WTC11 (cell line): ENCODE results near the gene ATL1. TPM values are rescaled to one million over a fixed set of nuclear protein-coding genes. Genes with fewer than 3 reads are reported as not detected.

Experiments used
- ATAC-seq: fragments of 200-7000 bp; cut with Tn5 transposase; 2 replicates; pipeline ENCODE4 v1.10.0; 2021; ENCODE audit warnings: mild to moderate bottlenecking, moderate library complexity
- CTCF ChIA-PET: fragments of 300-600 bp; sonication (Branson Sonifier 250); formaldehyde crosslinking; loops from one replicate; lab custom pipeline; 2021; ENCODE audit warnings: antibody characterized with exemption; lab: Charles Lee
- POLR2A ChIA-PET: fragments of 350-600 bp; sonication (Branson Sonifier 250); formaldehyde crosslinking; loops from one replicate; lab custom pipeline; 2021; ENCODE audit warnings: antibody characterized with exemption; lab: Charles Lee
- DNase-seq: peaks from one replicate; pipeline ENCODE4 v3.0.0; 2021; ENCODE audit warnings: low spot score
- H3K27ac Mint-ChIP-seq: 2 replicates; pipeline ENCODE4 v1.8.0; 2021; ENCODE audit warnings: mixed read lengths
- H3K27me3 Mint-ChIP-seq: 2 replicates; pipeline ENCODE4 v1.8.0; 2021; ENCODE audit warnings: low read depth, mild to moderate bottlenecking, moderate library complexity, mixed read lengths
- H3K36me3 Mint-ChIP-seq: 2 replicates; pipeline ENCODE4 v1.8.0; 2021; ENCODE audit warnings: mixed read lengths
- H3K4me1 Mint-ChIP-seq: 2 replicates; pipeline ENCODE4 v1.8.0; 2022; ENCODE audit warnings: mixed read lengths
- H3K4me3 Mint-ChIP-seq: 2 replicates; pipeline ENCODE4 v1.8.0; 2021; ENCODE audit warnings: mild to moderate bottlenecking, moderate library complexity, mixed read lengths
- H3K9me3 Mint-ChIP-seq: 2 replicates; pipeline ENCODE4 v1.8.0; 2021; ENCODE audit warnings: mixed read lengths
- ATF2 ChIP-seq: sonication (generic); formaldehyde crosslinking; IDR thresholded peaks from 2 replicates; pipeline ENCODE4 v1.8.1; 2022; ENCODE audit warnings: low read depth, missing genetic modification reagents, borderline replicate concordance
- CTCF ChIP-seq: fragments of 200-600 bp; IDR thresholded peaks from 2 replicates; pipeline ENCODE4 v1.8.0; 2022; ENCODE audit warnings: antibody characterized with exemption
- E2F5 ChIP-seq: sonication (generic); formaldehyde crosslinking; IDR thresholded peaks from 2 replicates; pipeline ENCODE4 v1.8.1; 2022; ENCODE audit warnings: mild to moderate bottlenecking, moderate library complexity, missing genetic modification reagents
- ELF4 ChIP-seq: sonication (generic); formaldehyde crosslinking; IDR thresholded peaks from 2 replicates; pipeline ENCODE4 v1.8.1; 2022; ENCODE audit warnings: low read depth, mild to moderate bottlenecking, moderate library complexity, missing genetic modification reagents
- ESRRA ChIP-seq: sonication (generic); formaldehyde crosslinking; IDR thresholded peaks from 2 replicates; pipeline ENCODE4 v1.8.1; 2022; ENCODE audit warnings: mild to moderate bottlenecking, missing genetic modification reagents, borderline replicate concordance
- GTF2I ChIP-seq: fragments of 250-450 bp; sonication (Bioruptor Pico); conservative IDR thresholded peaks from 2 replicates; pipeline ENCODE4 v1.4.0; 2021; ENCODE audit warnings: mild to moderate bottlenecking
- NFE2L1 ChIP-seq: sonication (generic); formaldehyde crosslinking; IDR thresholded peaks from 2 replicates; pipeline ENCODE4 v1.8.1; 2023; ENCODE audit warnings: missing genetic modification reagents
- NFYB ChIP-seq: sonication (generic); formaldehyde crosslinking; conservative IDR thresholded peaks from 2 replicates; pipeline ENCODE4 v1.8.0; 2022; ENCODE audit warnings: low read depth, missing genetic modification reagents
- NR1H2 ChIP-seq: sonication (generic); formaldehyde crosslinking; IDR thresholded peaks from 2 replicates; pipeline ENCODE4 v1.9.0; 2021; ENCODE audit warnings: mild to moderate bottlenecking, moderate library complexity, missing genetic modification reagents
- PREB ChIP-seq: sonication (generic); formaldehyde crosslinking; IDR thresholded peaks from 2 replicates; pipeline ENCODE4 v1.8.1; 2022; ENCODE audit warnings: mild to moderate bottlenecking, missing genetic modification reagents, moderate library complexity, borderline replicate concordance
- PRRX2 ChIP-seq: fragments of 250-450 bp; sonication (Bioruptor Pico); IDR thresholded peaks from 2 replicates; pipeline ENCODE4 v1.8.0; 2021; ENCODE audit warnings: mild to moderate bottlenecking
- RELA ChIP-seq: sonication (generic); formaldehyde crosslinking; IDR thresholded peaks from 2 replicates; pipeline ENCODE4 v1.8.1; 2022; ENCODE audit warnings: missing genetic modification reagents, mild to moderate bottlenecking, borderline replicate concordance
- SOX15 ChIP-seq: fragments of 250-450 bp; sonication (Bioruptor Pico); IDR thresholded peaks from 2 replicates; pipeline ENCODE4 v1.9.0; 2021; ENCODE audit warnings: mild to moderate bottlenecking
- SP1 ChIP-seq: sonication (generic); formaldehyde crosslinking; conservative IDR thresholded peaks from 2 replicates; pipeline ENCODE4 v1.8.1; 2022; ENCODE audit warnings: missing genetic modification reagents
- TP53 ChIP-seq: sonication (generic); formaldehyde crosslinking; IDR thresholded peaks from 2 replicates; pipeline ENCODE4 v1.8.1; 2023; ENCODE audit warnings: mild to moderate bottlenecking, missing genetic modification reagents
- ZMAT4 ChIP-seq: fragments of 250-450 bp; sonication (Bioruptor Pico); IDR thresholded peaks from 2 replicates; pipeline ENCODE4 v1.9.0; 2021; ENCODE audit warnings: mild to moderate bottlenecking
- ZNF317 ChIP-seq: sonication (generic); formaldehyde crosslinking; IDR thresholded peaks from 2 replicates; pipeline ENCODE4 v1.8.1; 2023; ENCODE audit warnings: low read depth, mild to moderate bottlenecking, moderate library complexity, missing genetic modification reagents, borderline replicate concordance
- ZNF416 ChIP-seq: fragments of 250-450 bp; sonication (Bioruptor Pico); IDR thresholded peaks from 2 replicates; pipeline ENCODE4 v1.9.0; 2021; ENCODE audit warnings: mild to moderate bottlenecking, inconsistent platforms
- ZNF512 ChIP-seq: sonication (generic); formaldehyde crosslinking; IDR thresholded peaks from 2 replicates; pipeline ENCODE4 v1.8.1; 2022; ENCODE audit warnings: missing genetic modification reagents, borderline replicate concordance
- total RNA-seq: library from RNA; stranded (reverse); gene quantifications from 3 replicates; pipeline ENCODE4 v1.2.3, GENCODE V29; 2021
- TF ChIP-seq, protein P1 (sequence below): sonication (generic); formaldehyde crosslinking; IDR thresholded peaks from 2 replicates; pipeline ENCODE4 v1.8.1; 2023; ENCODE audit warnings: mild to moderate bottlenecking, missing genetic modification reagents, moderate library complexity
- TF ChIP-seq, protein P2 (sequence below): fragments of 250-450 bp; sonication (Bioruptor Pico); IDR thresholded peaks from 2 replicates; pipeline ENCODE4 v1.9.0; 2021; ENCODE audit warnings: moderate library complexity, mild to moderate bottlenecking, inconsistent platforms, borderline replicate concordance
- TF ChIP-seq, protein P3 (sequence below): fragments of 250-450 bp; sonication (Bioruptor Pico); IDR thresholded peaks from 2 replicates; pipeline ENCODE4 v1.9.0; 2021; ENCODE audit warnings: mild to moderate bottlenecking
- TF ChIP-seq, protein P4 (sequence below): fragments of 250-450 bp; sonication (Bioruptor Pico); IDR thresholded peaks from 2 replicates; pipeline ENCODE4 v1.8.0; 2021; ENCODE audit warnings: mild to moderate bottlenecking

Gene ATL1
- total RNA-seq, 1 experiment from 2014 or later: 3.7 TPM

- TF ChIP-seq ATF2 (CRISPR knock-in tag) (no peak), ZNF416 (CRISPR knock-in tag) (no peak), SP1 (no peak), ZNF512 (CRISPR knock-in tag) (no peak)
These were observed 89.7 kb downstream of the ATL1 start (continued) for GRCh38 chr14:50649691-50650090.

GRCh38 chr14:50656776-50657175, 96.8 kb downstream of the ATL1 start:
- CTCF ChIA-PET: interaction anchor here (0.6 to 1.5 kb wide), 4 partner anchors 8 to 631 kb away, joined by 3 to 5 read pairs (median 4); no protein-coding TSS in a partner anchor
- Mint-ChIP-seq H3K36me3 (peaks cover 25% of the 10 kb centered on the region), H3K4me1 (peaks cover 59% of the 10 kb centered on the region), H3K4me3 (no peak overlapping the region), H3K27ac (no peak overlapping the region), H3K9me3 (no peaks in the 10 kb centered on the region), H3K27me3 (no peaks in the 10 kb centered on the region)
- POLR2A ChIA-PET: interaction anchor here (0.7 kb wide), 2 partner anchors 17 to 1032 kb away, joined by 7 to 9 read pairs; no protein-coding TSS in a partner anchor
- TF ChIP-seq SOX15 (CRISPR knock-in tag) (no peak), ZMAT4 (no peak), PREB (no peak), CTCF (no peak), TP53 (no peak), GTF2I (CRISPR knock-in tag) (no peak), NR1H2 (CRISPR knock-in tag) (no peak), PRRX2 (no peak), E2F5 (CRISPR knock-in tag) (no peak), NFE2L1 (CRISPR knock-in tag) (no peak), ELF4 (CRISPR knock-in tag) (no peak), NFYB (CRISPR knock-in tag) (no peak), ZNF317 (CRISPR knock-in tag) (no peak), ESRRA (CRISPR knock-in tag) (no peak), RELA (CRISPR knock-in tag) (no peak)
- TF ChIP-seq, protein P1, sequence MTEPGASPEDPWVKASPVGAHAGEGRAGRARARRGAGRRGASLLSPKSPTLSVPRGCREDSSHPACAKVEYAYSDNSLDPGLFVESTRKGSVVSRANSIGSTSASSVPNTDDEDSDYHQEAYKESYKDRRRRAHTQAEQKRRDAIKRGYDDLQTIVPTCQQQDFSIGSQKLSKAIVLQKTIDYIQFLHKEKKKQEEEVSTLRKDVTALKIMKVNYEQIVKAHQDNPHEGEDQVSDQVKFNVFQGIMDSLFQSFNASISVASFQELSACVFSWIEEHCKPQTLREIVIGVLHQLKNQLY (CRISPR knock-in tag): no peak
- TF ChIP-seq, protein P2, sequence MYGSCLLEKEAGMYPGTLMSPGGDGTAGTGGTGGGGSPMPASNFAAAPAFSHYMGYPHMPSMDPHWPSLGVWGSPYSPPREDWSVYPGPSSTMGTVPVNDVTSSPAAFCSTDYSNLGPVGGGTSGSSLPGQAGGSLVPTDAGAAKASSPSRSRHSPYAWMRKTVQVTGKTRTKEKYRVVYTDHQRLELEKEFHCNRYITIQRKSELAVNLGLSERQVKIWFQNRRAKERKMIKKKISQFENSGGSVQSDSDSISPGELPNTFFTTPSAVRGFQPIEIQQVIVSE (CRISPR knock-in tag): no peak
- TF ChIP-seq, protein P3, sequence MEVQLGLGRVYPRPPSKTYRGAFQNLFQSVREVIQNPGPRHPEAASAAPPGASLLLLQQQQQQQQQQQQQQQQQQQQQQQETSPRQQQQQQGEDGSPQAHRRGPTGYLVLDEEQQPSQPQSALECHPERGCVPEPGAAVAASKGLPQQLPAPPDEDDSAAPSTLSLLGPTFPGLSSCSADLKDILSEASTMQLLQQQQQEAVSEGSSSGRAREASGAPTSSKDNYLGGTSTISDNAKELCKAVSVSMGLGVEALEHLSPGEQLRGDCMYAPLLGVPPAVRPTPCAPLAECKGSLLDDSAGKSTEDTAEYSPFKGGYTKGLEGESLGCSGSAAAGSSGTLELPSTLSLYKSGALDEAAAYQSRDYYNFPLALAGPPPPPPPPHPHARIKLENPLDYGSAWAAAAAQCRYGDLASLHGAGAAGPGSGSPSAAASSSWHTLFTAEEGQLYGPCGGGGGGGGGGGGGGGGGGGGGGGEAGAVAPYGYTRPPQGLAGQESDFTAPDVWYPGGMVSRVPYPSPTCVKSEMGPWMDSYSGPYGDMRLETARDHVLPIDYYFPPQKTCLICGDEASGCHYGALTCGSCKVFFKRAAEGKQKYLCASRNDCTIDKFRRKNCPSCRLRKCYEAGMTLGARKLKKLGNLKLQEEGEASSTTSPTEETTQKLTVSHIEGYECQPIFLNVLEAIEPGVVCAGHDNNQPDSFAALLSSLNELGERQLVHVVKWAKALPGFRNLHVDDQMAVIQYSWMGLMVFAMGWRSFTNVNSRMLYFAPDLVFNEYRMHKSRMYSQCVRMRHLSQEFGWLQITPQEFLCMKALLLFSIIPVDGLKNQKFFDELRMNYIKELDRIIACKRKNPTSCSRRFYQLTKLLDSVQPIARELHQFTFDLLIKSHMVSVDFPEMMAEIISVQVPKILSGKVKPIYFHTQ (CRISPR knock-in tag): no peak
- TF ChIP-seq, protein P4, sequence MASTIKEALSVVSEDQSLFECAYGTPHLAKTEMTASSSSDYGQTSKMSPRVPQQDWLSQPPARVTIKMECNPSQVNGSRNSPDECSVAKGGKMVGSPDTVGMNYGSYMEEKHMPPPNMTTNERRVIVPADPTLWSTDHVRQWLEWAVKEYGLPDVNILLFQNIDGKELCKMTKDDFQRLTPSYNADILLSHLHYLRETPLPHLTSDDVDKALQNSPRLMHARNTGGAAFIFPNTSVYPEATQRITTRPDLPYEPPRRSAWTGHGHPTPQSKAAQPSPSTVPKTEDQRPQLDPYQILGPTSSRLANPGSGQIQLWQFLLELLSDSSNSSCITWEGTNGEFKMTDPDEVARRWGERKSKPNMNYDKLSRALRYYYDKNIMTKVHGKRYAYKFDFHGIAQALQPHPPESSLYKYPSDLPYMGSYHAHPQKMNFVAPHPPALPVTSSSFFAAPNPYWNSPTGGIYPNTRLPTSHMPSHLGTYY (CRISPR knock-in tag): no peak
- ATAC-seq: no peak
- DNase-seq: no peak
